Stomach smooth muscle (tissue), 2 donors: ENCODE data around the gene SENP7.

Experiments used
- H3K27ac ChIP-seq: one replicate; pipeline ENCODE4 v1.7.0; 2013; ENCODE audit warnings: mild to moderate bottlenecking, low read length, inconsistent platforms
- H3K27me3 ChIP-seq, 2 donors: one replicate each; pipeline ENCODE4 v1.7.0; 2013; ENCODE audit warnings: low read length in 2 of 2; ENCODE audit not compliant: insufficient read depth in 2 of 2, control insufficient read depth in 1 of 2
- H3K36me3 ChIP-seq, 2 donors: one replicate each; pipeline ENCODE4 v1.7.0; 2013; ENCODE audit warnings: low read length in 2 of 2; ENCODE audit not compliant: control insufficient read depth in 2 of 2, insufficient read depth in 2 of 2
- H3K4me1 ChIP-seq: one replicate; pipeline ENCODE4 v1.7.0; 2013; ENCODE audit warnings: low read length; ENCODE audit not compliant: control insufficient read depth, insufficient read depth
- H3K4me3 ChIP-seq, 2 donors: one replicate each; pipeline ENCODE4 v1.7.0; 2013; ENCODE audit warnings: low read length in 2 of 2
- H3K9ac ChIP-seq, 2 donors: one replicate each; pipeline ENCODE4 v1.7.0; 2013; ENCODE audit warnings: low read length in 2 of 2, mild to moderate bottlenecking in 1 of 2
- H3K9me3 ChIP-seq, 2 donors: one replicate each; pipeline ENCODE4 v1.7.0; 2013; ENCODE audit warnings: low read length in 2 of 2; ENCODE audit not compliant: control insufficient read depth in 2 of 2
- donor health status: healthy.
- donor health status: Pancreatic carcinoma.

SENP7 gene

GRCh38 chr3:101433652-101434051 lies 79.4 kb downstream of the SENP7 start:
- no peaks in the 10 kb centered on the region for H3K4me1 ChIP-seq
- no peak overlapping the region for H3K4me3 ChIP-seq
- no peak overlapping the region for H3K9ac ChIP-seq
- no peaks in the 10 kb centered on the region for H3K9me3 ChIP-seq
- H3K36me3 ChIP-seq: no peaks in the 10 kb centered on the region
- H3K27ac ChIP-seq: no peak overlapping the region
- H3K27me3 ChIP-seq: no peaks in the 10 kb centered on the region

GRCh38 chr3:101423984-101424888 lies 88.8 kb downstream of the SENP7 start:
- no peak overlapping the region for H3K4me3 ChIP-seq
- no peaks in the 10 kb centered on the region for H3K9me3 ChIP-seq
- H3K27ac ChIP-seq: no peak overlapping the region
- H3K36me3 ChIP-seq: no peaks in the 10 kb centered on the region
- no peaks in the 10 kb centered on the region for H3K27me3 ChIP-seq
- H3K4me1 ChIP-seq: no peaks in the 10 kb centered on the region
- no peak overlapping the region for H3K9ac ChIP-seq

DNA sequence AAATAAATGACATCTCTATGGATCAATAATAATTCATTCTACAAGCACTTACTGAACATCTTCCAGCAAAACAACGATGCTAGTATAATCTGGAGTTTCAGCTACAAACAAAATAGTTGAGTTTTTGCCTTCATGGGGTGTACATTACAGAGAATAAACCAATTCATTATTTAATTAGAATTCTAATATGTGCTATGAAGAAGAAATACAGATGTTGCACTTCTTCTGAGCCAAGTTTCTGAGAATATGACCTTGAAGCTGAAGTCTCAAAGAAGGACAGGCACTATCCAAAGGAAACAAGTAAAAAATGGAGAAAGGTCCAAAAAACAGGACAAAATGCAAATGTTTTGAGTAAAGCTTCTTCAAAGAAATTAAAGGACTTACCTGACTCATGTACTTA lies 94.2 kb downstream of the SENP7 start:
- Histone ChIP-seq H3K36me3 (no peaks in the 10 kb centered on the region), H3K27me3 (no peaks in the 10 kb centered on the region), H3K9ac (no peak overlapping the region), H3K9me3 (no peaks in the 10 kb centered on the region), H3K27ac (no peak overlapping the region), H3K4me3 (no peak overlapping the region), H3K4me1 (no peaks in the 10 kb centered on the region)

GRCh38 chr3:101414121-101414520 lies 98.9 kb downstream of the SENP7 start:
- Histone ChIP-seq H3K4me1 (no peaks in the 10 kb centered on the region), H3K9me3 (no peaks in the 10 kb centered on the region), H3K27ac (no peak overlapping the region), H3K27me3 (no peaks in the 10 kb centered on the region), H3K4me3 (no peak overlapping the region), H3K9ac (no peak overlapping the region), H3K36me3 (no peaks in the 10 kb centered on the region)

DNA sequence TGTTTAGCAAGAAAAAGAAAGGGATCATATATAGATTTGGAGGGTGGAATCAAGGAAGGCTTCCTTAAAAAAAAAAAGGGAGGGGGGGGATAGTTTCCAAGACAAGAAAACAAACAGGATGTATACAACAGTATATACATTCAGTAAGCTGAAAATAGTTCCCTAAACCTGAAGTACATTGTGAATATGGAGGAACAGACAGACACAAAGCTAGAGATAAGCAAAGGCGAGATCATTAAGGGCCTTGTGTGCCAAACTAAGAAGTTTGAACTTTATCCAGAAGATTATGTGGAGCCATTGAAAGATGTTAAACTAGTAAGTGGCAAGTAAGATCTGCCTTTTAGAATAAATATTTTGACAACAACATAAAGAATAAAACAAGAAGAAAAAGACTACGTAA lies 99.4 kb downstream of the SENP7 start:
- Histone ChIP-seq H3K27me3 (no peaks in the 10 kb centered on the region), H3K4me1 (no peaks in the 10 kb centered on the region), H3K36me3 (no peaks in the 10 kb centered on the region), H3K27ac (no peak overlapping the region), H3K9me3 (no peaks in the 10 kb centered on the region), H3K9ac (no peak overlapping the region), H3K4me3 (no peak overlapping the region)

DNA sequence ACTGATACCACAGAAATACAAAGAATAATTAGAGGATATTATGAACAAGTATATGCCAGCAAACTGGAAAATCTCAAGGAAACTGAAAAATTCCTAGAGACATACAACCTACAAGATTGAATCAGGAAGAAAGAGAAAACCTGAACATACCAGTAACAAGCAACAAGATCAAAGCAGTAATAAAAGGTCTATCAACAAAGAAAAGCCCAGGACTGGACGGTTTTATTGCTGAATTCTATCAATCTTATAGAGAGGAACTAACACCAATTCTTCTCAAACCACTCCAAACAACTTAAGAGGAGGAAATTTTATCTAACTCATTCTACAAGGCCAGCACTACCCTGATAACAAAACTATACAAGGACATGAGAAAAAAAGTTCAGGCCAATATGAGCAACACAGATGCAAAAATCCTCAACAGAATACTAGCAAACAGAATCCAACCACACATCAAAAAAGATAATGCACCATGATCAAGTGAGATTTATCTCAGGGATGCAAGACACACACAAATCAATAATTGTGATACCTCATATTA lies 121.5 kb downstream of the SENP7 start:
- H3K4me3 ChIP-seq: no peak overlapping the region
- no peaks in the 10 kb centered on the region for H3K27me3 ChIP-seq
- H3K4me1 ChIP-seq: peaks cover 4% of the 10 kb centered on the region
- no peak overlapping the region for H3K27ac ChIP-seq
- peaks cover 6% of the 10 kb centered on the region in 2 donors for H3K9me3 ChIP-seq
- H3K36me3 ChIP-seq: peaks cover 0 to 2% of the 10 kb centered on the region in 2 donors
- no peak overlapping the region for H3K9ac ChIP-seq

DNA sequence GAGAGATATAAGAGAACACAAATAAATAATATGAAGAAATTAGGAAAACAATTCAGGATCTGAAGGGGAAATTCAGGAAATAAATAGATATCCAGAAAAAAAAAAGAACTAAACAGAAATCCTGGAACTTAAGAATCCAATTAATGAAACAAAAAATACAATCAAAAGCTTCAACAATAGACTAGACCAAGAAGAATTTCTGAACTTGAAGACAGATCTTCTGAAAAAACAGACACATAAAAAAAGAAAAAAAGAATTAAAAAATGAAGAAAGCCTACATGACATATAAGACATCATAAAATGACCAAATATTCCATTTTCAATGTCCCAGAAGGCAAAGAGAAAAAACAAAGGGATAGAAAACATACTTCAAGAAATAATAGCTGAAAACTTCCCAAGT lies 124.3 kb downstream of the SENP7 start:
- H3K9me3 ChIP-seq: peaks cover 6% of the 10 kb centered on the region in 2 donors
- H3K36me3 ChIP-seq: no peaks in the 10 kb centered on the region
- H3K27me3 ChIP-seq: no peaks in the 10 kb centered on the region
- peaks cover 13% of the 10 kb centered on the region for H3K4me1 ChIP-seq
- no peak overlapping the region for H3K27ac ChIP-seq
- H3K9ac ChIP-seq: no peak overlapping the region
- H3K4me3 ChIP-seq: no peak overlapping the region

DNA sequence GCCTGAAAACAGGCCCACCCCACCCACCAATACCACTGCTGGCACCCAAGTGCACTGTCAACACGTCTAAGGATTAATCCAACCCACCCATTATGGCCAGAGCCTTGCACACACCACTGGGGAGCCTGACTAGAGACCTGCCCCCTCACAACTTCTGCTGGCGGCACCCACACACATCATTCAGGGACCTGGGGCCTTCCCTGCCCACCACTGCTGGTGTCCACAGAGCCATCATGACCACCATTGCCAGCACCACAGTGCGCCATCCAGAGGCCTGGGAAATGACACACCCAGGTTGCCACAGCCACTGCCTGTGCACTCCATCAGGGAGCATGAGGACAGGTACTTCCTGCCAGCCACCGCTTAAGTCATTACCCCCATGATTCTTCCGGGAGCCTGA lies 125.7 kb downstream of the SENP7 start:
- Histone ChIP-seq H3K9me3 (peaks cover 2 to 6% of the 10 kb centered on the region in 2 donors), H3K36me3 (no peaks in the 10 kb centered on the region), H3K27ac (no peak overlapping the region), H3K9ac (no peak overlapping the region), H3K4me3 (no peak overlapping the region), H3K27me3 (no peaks in the 10 kb centered on the region), H3K4me1 (peaks cover 20% of the 10 kb centered on the region)

GRCh38 chr3:101384426-101384825 lies 128.6 kb downstream of the SENP7 start:
- peaks cover 20% of the 10 kb centered on the region for H3K4me1 ChIP-seq
- no peak overlapping the region for H3K9ac ChIP-seq
- H3K27me3 ChIP-seq: no peaks in the 10 kb centered on the region
- no peak overlapping the region for H3K4me3 ChIP-seq
- H3K36me3 ChIP-seq: no peaks in the 10 kb centered on the region
- H3K9me3 ChIP-seq: peaks cover 2% of the 10 kb centered on the region in 2 donors
- no peak overlapping the region for H3K27ac ChIP-seq

DNA sequence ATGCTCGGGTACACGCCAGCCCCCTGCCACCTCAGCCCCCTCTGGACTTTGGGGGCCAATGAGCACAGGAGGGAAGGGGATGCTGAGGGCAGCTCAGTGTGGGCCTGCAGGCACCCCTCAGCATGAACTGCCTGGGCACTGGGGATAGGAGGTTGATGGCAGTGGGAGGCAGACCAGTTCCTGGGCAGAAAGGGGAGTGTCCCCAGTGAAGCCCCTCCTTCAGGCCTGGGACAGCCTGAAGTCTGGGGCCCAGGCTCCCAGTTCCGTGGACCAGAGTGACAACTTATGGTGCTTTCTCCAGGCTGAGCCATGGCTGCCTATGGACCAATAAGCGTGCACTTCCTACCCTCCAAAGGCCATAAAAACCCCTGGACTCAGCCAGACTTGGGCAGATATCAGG lies 129.4 kb downstream of the SENP7 start:
- H3K9ac ChIP-seq: no peak overlapping the region
- H3K27ac ChIP-seq: no peak overlapping the region
- no peak overlapping the region for H3K4me3 ChIP-seq
- H3K4me1 ChIP-seq: peaks cover 20% of the 10 kb centered on the region
- no peaks in the 10 kb centered on the region for H3K27me3 ChIP-seq
- no peaks in the 10 kb centered on the region for H3K36me3 ChIP-seq
- H3K9me3 ChIP-seq: peaks cover 0 to 2% of the 10 kb centered on the region in 2 donors

DNA sequence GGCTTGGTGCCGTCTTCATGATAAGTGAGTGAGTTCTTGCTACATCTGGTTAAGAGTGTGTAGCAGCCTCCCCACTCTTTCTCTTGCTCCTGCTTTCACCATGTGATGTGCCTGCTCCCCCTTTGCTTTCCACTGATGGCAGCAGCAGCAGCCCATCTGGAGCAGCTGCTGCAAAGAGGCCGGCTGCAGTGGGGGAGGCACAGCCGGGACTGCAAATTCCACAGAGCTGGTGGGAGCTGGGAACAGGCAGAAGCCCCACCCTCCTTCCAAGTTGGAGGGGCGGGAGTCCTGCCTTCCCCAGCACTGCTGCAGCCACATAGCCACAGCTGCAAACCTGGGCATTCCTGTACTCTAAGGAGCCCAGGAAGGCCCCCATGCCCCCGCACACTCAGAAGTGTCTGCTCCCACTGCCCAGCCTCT lies 129.8 kb downstream of the SENP7 start:
- no peak overlapping the region for H3K27ac ChIP-seq
- peaks cover 0 to 2% of the 10 kb centered on the region in 2 donors for H3K9me3 ChIP-seq
- H3K27me3 ChIP-seq: no peaks in the 10 kb centered on the region
- H3K4me3 ChIP-seq: no peak overlapping the region
- H3K36me3 ChIP-seq: no peaks in the 10 kb centered on the region
- no peak overlapping the region for H3K9ac ChIP-seq
- peaks cover 20% of the 10 kb centered on the region for H3K4me1 ChIP-seq
